HG03064 (cell line): Measurements from ENCODE around the gene RABGAP1.

Source experiments
- ATAC-seq: cut with Tn5 transposase; IDR thresholded peaks from one replicate; pipeline ENCODE4 v1.9.1; 2021; ENCODE audit warnings: low read depth; ENCODE audit not compliant: unreplicated experiment

RABGAP1 gene

DNA sequence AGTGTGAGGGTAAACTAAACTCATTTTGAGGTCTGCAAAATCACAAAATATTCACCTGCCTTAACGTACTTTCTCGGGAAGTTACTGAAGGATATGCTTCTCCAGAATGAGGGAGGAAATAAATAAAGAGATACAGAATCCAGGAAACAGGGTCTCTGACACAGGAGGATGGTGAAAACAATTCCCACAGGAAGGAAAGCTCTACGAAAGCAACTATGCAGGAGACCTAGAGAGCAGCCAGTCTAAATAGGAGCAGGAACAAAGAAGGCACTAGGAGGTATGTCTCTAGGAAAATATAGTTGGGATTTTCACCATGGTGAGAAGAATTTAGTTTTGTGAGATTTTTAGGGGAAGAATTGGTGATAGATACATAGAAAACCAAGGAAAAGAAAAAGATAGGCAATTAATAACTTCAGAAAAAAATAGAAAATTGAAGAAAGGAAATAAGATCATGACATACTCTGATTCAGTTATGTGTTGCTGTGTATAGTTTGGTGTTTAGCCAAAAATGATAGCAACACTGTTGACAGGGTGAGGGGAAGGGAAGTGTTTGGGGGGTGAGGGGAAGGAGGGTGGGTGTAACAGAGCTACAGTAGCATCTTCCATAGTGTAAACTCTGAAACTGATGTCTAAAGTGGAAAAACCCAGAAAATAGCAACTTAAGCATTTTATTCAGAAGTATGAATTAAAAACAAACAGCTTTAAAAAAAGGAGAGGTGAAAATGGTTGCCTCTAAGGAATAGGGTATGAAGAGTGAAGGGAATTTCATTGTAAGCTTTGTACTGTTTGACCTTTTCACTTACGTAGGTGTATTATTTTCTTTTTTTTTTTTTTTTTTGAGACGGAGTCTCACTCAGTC, 102.5 kb downstream of the RABGAP1 start:
- ATAC-seq, result no peak

GRCh38 chr9:123044586-123044985, 103.8 kb downstream of the RABGAP1 start:
- no peak for ATAC-seq

DNA sequence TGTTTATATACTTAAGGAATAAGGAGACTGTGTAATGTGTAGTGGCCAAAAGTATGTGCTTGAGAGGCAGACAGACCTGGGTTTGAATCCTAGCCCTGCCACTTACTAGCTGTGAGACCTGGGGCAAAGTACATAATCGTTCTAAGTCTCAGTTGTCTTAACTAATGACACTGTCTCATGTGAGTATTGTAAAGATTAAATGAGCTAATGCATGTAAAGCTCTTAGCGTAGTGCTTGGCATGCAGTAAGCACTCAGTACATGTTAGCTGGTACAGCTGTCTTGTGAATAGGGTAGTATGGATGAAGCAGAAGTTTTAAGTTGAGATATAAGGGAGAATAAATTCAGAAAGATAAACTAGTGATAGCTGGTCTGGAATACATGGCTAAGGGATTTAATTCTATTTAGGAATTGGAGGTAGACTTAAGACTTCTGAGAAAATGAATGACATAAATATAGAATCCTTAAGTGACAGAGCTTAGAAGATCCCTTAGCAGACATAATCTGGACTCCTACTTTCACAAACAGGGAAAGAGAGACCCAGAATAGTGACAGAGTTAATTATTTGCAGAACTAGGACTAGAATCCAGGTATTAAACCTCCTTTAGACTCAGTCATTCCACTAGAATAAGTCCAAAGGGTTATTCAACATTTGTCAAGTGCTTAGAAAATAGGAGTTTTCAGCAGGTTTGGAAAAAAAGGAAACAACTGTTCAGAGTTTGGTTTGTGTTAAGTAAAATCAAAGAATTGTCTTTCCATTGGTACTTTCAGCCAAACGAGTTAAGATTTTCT, 105.8 kb downstream of the RABGAP1 start:
- no peak for ATAC-seq

DNA sequence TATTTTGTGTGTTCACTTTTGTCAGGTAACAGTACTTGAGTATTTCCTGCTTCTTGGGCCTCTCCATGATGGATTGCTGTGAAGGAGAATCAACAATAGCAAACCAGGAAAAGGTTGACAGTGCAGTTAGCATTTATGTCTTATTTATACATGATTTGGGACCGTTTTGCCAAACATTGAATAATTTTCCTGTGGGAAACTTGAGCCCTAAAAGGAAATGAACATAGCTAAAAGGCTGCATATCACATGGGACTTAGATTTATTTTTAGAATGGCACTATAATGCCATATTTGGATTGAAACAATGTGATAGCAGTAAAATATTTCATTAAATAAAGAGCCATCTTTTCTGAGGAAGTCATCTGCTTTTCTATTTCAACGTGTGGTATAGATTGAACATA, 107.9 kb downstream of the RABGAP1 start:
- no peak for ATAC-seq

DNA sequence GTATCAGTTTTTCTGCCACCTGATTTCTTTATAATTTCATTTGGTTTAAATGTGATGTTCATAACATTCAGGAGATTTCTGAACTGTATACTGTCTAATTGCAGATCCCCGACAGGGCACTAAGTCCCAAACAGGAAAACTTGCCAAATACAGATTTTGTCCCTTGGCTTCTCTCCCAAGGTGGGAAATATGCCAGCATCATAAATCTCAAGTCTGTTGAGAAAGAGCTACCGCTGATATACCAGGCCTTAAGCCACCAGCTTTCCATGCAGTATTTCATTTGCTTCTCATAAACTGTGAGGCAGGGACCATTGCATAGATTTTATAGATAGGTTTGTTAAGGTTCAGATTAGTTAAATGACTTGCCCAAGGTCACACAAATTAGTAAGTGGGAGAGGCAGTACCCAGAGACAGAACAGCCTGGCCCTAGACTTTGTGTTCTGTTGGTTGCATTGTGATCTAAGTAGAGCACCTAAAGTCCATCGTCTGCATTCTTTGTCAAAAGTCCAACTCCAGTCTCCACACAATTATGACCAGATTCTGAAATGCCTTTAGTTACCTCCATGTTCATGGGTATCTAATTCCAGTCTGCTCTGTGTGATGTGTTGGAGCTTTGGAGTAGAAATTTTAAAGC, 108.9 kb downstream of the RABGAP1 start:
- no peak for ATAC-seq

GRCh38 chr9:123053046-123053445, 112.2 kb downstream of the RABGAP1 start:
- no peak for ATAC-seq

GRCh38 chr9:123053711-123054110, 112.9 kb downstream of the RABGAP1 start:
- ATAC-seq, result no peak

- no peak for ATAC-seq
Observed at GRCh38 chr9:123058834-123059233, 118.0 kb downstream of the RABGAP1 start.

DNA sequence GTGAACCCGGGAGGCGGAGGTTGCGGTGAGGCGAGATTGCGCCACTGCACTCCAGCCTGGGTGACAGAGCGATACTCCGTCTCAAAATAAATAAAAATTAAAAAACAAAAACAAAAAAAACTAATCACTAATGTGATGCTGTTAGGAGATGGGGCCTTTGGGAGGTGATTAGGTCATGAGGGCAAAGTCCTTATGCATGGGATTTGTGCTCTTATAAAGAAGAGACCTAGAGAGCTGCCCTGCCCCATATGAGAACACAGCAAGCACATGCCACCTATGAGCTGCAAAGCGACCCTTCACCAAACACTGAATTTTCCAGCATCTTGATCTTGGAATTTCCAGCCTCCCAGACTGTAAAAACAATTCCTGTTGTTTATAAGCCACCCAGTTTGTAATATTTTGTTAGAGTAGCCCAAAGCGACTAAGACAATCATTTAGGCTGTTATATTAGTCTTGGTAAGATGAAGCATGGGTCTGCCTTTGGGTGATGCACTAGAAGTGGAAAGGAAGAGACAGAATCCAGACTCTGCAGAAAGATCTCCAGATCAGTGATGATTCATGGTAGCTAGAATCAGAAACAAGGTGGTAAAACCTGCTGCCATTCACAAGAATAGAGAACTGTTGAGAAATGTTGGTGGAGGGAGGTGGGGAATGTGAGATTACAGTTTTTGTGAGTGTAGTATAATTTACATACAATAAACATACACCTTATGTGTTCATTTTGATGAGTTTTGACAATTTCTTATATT, 118.8 kb downstream of the RABGAP1 start:
- ATAC-seq, result no peak

- no peak for ATAC-seq
Observed at GRCh38 chr9:123061216-123061615, 120.4 kb downstream of the RABGAP1 start.

DNA sequence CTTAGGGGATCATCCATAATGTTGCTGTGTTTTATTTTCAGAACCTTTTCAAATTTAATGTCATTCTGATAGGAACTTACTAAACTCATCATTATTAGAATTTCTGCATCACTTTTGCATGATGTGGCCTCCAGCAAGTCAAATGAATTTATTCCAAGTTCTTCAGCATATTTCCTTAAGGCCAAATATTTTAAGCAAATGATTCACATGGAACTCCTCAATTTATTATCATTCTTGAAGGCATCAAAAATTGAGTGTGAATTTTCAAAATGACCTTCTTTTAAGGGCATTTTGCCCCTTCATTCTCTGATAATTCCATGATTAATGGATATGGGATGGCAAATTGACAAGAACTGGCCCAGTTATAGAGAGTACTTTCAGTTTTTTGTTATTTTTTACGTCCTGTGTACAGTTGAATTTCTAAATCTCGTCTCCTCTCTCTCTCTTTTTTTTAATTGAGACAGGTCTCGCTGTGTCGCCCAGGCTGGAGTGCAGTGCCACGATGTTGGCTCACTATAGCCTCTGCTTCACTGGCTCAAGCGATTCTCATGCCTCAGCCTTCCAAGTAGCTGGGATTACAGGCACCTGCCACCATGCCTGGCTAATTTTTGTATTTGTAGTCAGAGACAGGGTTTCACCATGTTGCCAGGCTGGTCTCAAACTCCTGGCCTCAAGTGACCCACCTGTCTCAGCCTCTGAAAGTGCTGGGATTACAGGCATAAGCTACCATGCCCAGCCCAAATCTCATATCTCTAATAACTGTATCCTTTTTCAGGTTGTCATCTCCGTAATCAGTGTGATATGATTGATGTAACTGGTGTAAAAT, 121.7 kb downstream of the RABGAP1 start:
- no peak for ATAC-seq

DNA sequence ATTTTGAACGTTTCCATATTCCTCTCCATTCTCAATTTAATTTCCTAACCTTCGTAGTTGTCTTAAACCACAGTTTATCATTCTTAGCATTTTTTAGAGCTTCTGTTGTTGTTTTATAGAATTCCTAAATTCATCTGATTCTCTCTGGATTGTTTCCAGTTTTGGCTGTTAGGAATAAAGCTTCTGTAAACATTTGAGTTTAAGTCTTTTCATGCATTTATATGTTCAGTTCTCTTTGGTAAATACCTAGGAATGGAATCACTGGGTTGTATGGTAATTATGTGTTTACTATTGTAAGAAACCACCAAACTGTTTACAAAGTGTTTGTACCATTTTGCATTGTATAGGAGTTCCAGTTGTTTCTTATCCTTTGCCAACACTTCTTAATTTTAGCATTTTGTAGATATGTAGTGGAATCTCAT, 122.4 kb downstream of the RABGAP1 start:
- no peak for ATAC-seq

GRCh38 chr9:123063896-123064295, 123.1 kb downstream of the RABGAP1 start:
- ATAC-seq, result no peak

GRCh38 chr9:123064716-123065115, 123.9 kb downstream of the RABGAP1 start:
- no peak for ATAC-seq

DNA sequence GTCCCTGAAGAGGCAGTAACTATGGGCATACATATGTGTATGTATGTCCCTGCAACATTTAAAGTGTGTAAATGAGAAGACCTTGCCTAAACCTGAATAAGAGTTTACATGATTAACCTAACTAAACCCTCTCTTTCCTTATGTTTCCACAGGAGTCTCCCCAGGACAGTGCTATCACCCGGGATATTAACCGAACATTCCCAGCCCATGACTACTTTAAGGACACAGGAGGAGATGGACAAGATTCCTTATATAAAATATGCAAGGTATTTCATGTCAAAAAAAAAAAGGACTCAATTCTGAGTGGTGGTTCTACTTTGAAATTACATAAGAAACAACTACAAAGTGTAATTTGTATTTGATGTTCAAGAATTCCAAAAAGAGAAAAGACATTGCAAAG, 124.4 kb downstream of the RABGAP1 start:
- ATAC-seq, result no peak

DNA sequence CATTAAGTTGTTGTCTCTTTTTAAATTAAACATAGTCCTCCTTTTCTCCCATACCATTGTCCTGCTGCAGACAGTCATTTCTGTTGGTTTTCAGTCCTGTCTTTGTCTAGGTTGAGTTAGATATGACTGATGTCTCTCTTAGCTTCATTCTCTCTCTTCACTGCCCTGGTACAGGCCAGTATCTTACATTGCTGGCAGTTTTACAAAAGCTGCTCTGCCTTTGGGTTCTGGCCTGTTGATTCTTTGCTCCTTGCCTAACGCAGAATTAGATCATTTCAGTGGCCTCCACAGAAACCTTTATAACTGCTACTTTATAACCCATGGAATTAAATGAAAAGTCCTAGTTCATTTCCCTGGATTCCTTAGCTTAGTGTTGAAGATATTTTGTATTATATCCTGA, 126.3 kb downstream of the RABGAP1 start:
- ATAC-seq, result no peak

- no peak for ATAC-seq
Observed at GRCh38 chr9:123069010-123069481, 128.2 kb downstream of the RABGAP1 start.

GRCh38 chr9:123070198-123070597, 129.4 kb downstream of the RABGAP1 start:
- no peak for ATAC-seq

DNA sequence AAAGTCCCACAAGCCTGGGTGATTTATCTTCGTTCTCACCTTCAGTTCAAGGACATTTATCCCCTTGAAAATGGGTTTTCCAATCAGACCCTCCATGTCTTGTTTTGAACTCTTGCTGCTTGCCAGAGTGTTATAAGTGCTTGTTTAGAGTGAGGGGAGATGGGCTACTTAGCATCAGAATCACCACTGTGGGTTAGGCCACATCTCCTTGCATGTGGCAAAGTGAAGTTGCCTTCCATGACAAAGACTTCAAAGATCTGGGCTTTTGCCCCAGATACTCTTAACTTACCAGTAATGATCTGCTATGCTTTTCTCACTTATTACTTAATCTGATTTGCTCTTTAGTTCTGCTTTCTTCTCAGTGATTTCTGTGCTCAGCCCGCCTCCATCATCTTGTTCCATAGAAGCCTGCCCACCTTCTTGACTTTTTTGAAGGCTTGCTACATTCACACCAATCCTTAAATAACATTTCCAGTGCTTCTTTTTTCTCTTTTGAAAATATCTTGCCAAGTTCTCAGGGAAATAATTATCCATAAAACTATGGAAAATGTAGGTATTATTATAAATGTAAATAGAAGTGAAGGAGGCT, 131.7 kb downstream of the RABGAP1 start:
- no peak for ATAC-seq
